ENCODE data around the gene SLC7A8. TPM values are rescaled to one million over a fixed set of nuclear protein-coding genes. Genes with fewer than 3 reads are reported as not detected.

Gene SLC7A8
- total RNA-seq, 4 donors from 2014 or later = 26.2 to 41.4 (median 37.5) TPM

DNA sequence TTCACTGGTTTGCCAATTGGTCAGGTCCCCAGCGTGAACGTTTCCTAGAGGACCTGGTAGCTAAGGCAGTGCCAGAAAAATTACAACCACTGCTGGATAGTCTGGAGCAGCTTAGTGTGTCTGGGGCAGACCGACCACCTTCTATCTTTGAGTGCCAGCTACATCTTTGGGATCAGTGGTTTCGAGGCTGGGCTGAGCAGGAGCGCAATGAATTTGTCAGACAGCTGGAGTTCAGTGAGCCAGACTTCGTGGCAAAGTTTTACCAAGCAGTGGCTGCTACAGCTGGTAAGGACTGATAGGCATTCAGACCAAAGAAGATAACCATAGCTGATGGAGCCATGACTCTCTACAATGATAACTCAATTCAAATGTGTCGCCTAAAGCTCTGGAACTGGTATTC, 85.7 kb downstream of the SLC7A8 start:
- H3K4me3 ChIP-seq = no peak overlapping the region
- peaks cover 0 to 30% (median 23%) of the 10 kb centered on the region in 4 donors for H3K4me1 ChIP-seq
- peaks cover 0 to 22% (median 0%) of the 10 kb centered on the region in 3 donors for H3K36me3 ChIP-seq
- H3K9me3 ChIP-seq = no peaks in the 10 kb centered on the region
- whole genome bisulfite sequencing, 2 donors = 93 to 94% methylated on average over 7 of the region's 7 CpGs
- TF ChIP-seq POLR2A (IDR thresholded peaks at IDR 0.05) (no peak), EP300 (IDR thresholded peaks at IDR 0.05) (no peak)
- TF ChIP-seq, protein P1, sequence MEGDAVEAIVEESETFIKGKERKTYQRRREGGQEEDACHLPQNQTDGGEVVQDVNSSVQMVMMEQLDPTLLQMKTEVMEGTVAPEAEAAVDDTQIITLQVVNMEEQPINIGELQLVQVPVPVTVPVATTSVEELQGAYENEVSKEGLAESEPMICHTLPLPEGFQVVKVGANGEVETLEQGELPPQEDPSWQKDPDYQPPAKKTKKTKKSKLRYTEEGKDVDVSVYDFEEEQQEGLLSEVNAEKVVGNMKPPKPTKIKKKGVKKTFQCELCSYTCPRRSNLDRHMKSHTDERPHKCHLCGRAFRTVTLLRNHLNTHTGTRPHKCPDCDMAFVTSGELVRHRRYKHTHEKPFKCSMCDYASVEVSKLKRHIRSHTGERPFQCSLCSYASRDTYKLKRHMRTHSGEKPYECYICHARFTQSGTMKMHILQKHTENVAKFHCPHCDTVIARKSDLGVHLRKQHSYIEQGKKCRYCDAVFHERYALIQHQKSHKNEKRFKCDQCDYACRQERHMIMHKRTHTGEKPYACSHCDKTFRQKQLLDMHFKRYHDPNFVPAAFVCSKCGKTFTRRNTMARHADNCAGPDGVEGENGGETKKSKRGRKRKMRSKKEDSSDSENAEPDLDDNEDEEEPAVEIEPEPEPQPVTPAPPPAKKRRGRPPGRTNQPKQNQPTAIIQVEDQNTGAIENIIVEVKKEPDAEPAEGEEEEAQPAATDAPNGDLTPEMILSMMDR (IDR thresholded peaks at IDR 0.05) = no peak
- H3K27ac ChIP-seq = no peak overlapping the region
- H3K27me3 ChIP-seq = no peaks in the 10 kb centered on the region
- DNase-seq (ENCODE audit: low spot score in 2 of 2) = no peak

DNA sequence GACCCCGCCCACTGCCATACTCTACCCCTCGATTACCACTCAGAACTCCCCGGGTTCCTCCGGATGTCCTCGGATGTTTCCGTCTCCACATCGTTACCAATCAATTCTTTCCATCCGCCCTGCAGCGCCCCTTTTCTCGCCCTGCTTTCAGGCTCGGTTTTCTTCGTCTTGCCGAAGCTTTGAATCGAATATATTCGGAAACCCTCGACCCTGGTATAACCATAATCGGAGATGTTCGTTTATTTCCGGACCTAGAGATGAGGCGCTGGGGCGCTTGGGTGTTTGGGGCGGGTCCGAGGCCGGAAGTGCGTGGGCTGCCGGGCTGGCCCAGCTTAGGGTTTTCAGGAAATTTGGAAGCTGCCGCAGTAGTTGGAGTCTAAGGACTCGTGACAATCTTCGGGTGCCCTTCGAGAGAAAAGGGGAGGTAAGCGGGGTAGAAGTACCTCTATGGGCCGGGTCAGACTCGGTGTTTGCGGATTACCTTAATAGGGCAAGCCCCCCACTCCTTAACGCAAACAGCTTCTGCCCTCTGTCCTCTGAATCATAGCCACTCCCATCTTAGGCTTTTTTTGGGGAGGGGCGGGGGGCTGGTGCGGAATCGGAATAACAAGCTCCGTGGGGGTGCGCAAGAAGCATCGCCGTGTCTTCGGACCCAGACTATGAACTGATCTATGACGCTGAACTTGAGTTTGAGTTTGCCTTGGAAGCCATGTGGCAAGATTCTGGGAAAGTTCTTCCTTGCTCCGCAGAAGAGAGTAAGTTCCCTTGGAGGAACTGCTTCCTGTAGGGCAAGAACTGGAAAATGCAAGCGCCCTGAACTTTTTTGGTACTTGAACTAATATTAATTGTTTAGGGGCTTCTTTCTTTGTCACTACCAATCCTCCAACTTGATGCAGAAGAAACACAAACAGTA, 88.0 kb downstream of the SLC7A8 start, which contains the start of gene C14orf119:
TSS of gene C14orf119 (plus strand) at position 310 of the 913 bp plus-strand sequence. CDS start 2,154 bp downstream, outside the sequence.
- 0 to 1% methylated on average over 46 of the region's 46 CpGs for WGBS, 2 donors
- peak; percentile 100 for DNase-seq (ENCODE audit: low spot score in 2 of 2)
- Histone ChIP-seq H3K27me3 (no peaks in the 10 kb centered on the region), H3K4me3 (peak within 1 kb of the TSS; percentile 66 to 92 (median 68)), H3K36me3 (peaks cover 3 to 45% (median 7%) of the 10 kb centered on the region in 3 donors), H3K27ac (peak within 1 kb of the TSS; percentile 93 to 99 (median 96)), H3K4me1 (peaks cover 0 to 40% (median 24%) of the 10 kb centered on the region in 4 donors), H3K9me3 (no peaks in the 10 kb centered on the region)
- peak; percentile 70 to 94 for TF ChIP-seq POLR2A (IDR thresholded peaks at IDR 0.05)
- TF ChIP-seq, protein P1 (IDR thresholded peaks at IDR 0.05) = peak in 1 of 5 experiments; percentile 14
- peak; percentile 79 to 96 for TF ChIP-seq EP300 (IDR thresholded peaks at IDR 0.05)

DNA sequence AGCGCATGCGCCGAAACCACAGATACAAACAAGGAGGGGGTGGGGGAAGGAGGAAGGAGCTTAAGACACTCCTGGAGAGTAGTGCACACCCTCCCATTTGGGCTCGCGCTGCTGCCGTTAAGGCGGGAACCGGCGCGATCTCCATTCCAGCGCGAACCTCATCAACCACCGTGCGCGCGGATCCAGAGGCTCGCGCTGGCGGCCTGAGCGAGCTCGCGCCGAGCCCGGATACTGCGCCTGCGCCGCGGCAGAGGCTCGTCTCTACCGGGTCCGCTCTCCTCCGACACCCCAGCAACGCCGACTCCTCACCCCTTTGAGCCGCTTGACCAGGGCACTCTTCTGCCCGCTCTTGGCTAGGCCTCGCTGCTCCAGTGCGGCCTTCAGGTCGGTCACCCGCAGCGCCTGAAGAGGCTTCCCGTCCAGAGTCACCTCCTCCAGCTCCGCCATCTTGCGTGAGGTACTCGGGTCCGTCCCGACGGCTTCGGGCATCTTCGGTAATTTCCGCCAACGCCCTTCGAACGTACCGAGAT, 88.7 kb downstream of the SLC7A8 start, which contains the start of gene ACIN1:
TSS of gene ACIN1 (minus strand) at position 471 of the 530 bp plus-strand sequence. CDS start at position 447, 24 bp downstream.
- TF ChIP-seq POLR2A (IDR thresholded peaks at IDR 0.05) (peak; percentile 57 to 88), EP300 (IDR thresholded peaks at IDR 0.05) (peak in 1 of 2 donors; percentile 94)
- TF ChIP-seq, protein P1 (IDR thresholded peaks at IDR 0.05) = no peak
- Histone ChIP-seq H3K27ac (peak within 1 kb of the TSS; percentile 93 to 99 (median 96)), H3K27me3 (no peaks in the 10 kb centered on the region), H3K4me3 (peak within 1 kb of the TSS; percentile 66 to 92 (median 68)), H3K9me3 (no peaks in the 10 kb centered on the region), H3K4me1 (peaks cover 0 to 40% (median 24%) of the 10 kb centered on the region in 4 donors), H3K36me3 (peaks cover 3 to 52% (median 14%) of the 10 kb centered on the region in 3 donors)
- 0 to 1% methylated on average over 40 to 49 of the region's 55 CpGs for WGBS, 2 donors
- peak; percentile 37 to 61 for DNase-seq (ENCODE audit: low spot score in 2 of 2)

DNA sequence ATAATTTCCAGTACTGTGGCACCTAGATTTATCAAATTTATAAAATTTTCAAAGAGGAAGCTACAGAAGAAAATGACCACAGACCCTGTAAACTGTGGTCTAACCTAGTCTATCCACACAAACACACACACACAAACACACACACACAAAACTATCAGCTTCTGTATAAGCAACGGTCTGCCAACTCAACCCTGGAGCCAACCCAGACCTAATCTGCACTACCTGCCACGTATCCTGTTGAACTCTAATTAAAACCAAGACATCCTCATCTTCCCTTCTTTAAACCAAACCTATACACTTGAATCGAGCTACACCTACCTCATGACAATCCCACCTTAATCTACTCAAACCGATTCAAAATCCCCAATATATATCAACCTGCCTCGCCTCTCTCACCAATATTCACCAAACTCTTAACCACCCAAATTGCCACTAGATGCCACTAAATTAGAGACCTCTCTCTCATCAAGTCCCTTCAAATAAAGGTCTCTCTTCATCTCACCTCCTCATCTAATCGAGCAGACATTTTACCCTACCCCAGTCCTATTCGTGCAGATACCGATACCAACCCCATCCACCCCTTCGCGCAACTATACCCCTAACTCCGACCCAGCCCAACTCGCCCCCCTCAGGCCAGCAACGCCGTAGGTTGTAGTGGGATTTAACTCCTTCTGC, 89.3 kb downstream of the SLC7A8 start:
- Histone ChIP-seq H3K27me3 (no peaks in the 10 kb centered on the region), H3K4me3 (peak overlapping the region; percentile 66 to 92 (median 68)), H3K4me1 (peaks cover 0 to 40% (median 24%) of the 10 kb centered on the region in 4 donors), H3K27ac (peak overlapping the region; percentile 93 to 99 (median 94)), H3K36me3 (peaks cover 3 to 53% (median 17%) of the 10 kb centered on the region in 3 donors), H3K9me3 (no peaks in the 10 kb centered on the region)
- 1 to 3% methylated on average over 14 of the region's 14 CpGs for WGBS, 2 donors
- TF ChIP-seq POLR2A (IDR thresholded peaks at IDR 0.05) (no peak), EP300 (IDR thresholded peaks at IDR 0.05) (no peak)
- TF ChIP-seq, protein P1 (IDR thresholded peaks at IDR 0.05) = no peak
- no peak for DNase-seq (ENCODE audit: low spot score in 2 of 2)

Measured in tibial nerve (tissue), 4 donors.